Measurements from ENCODE around the gene SLC38A10. TPM values are rescaled to one million over a fixed set of nuclear protein-coding genes. Genes with fewer than 3 reads are reported as not detected.

Gene SLC38A10
- total RNA-seq, 4 donors from 2014 or later, result 37.8 to 49.8 (median 45.3) TPM

GRCh38 chr17:81286491-81287145, 8.5 kb downstream of the SLC38A10 start:
- Histone ChIP-seq H3K4me3 (no peak overlapping the region), H3K9me3 (no peaks in the 10 kb centered on the region), H3K27me3 (no peaks in the 10 kb centered on the region), H3K27ac (peak overlapping the region; percentile 44 to 83 (median 66)), H3K4me1 (peaks cover 13 to 55% (median 23%) of the 10 kb centered on the region in 3 donors), H3K36me3 (peaks cover 14 to 78% (median 21%) of the 10 kb centered on the region in 3 donors)
- 90 to 97% methylated on average over 5 to 6 of the region's 23 CpGs for WGBS, 2 donors
- no peak for TF ChIP-seq POLR2A (IDR thresholded peaks at IDR 0.05)
- intact Hi-C loops (cut with DNase I), result no loop called here
- no peak for DNase-seq

GRCh38 chr17:81285894-81286293, 9.2 kb downstream of the SLC38A10 start:
- 66 to 95% methylated on average over 4 to 7 of the region's 12 CpGs for WGBS, 2 donors
- TF ChIP-seq, protein P1, sequence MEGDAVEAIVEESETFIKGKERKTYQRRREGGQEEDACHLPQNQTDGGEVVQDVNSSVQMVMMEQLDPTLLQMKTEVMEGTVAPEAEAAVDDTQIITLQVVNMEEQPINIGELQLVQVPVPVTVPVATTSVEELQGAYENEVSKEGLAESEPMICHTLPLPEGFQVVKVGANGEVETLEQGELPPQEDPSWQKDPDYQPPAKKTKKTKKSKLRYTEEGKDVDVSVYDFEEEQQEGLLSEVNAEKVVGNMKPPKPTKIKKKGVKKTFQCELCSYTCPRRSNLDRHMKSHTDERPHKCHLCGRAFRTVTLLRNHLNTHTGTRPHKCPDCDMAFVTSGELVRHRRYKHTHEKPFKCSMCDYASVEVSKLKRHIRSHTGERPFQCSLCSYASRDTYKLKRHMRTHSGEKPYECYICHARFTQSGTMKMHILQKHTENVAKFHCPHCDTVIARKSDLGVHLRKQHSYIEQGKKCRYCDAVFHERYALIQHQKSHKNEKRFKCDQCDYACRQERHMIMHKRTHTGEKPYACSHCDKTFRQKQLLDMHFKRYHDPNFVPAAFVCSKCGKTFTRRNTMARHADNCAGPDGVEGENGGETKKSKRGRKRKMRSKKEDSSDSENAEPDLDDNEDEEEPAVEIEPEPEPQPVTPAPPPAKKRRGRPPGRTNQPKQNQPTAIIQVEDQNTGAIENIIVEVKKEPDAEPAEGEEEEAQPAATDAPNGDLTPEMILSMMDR (IDR thresholded peaks at IDR 0.05), result no peak
- TF ChIP-seq POLR2A (IDR thresholded peaks at IDR 0.05), result no peak
- intact Hi-C loops (cut with DNase I), result no loop called here
- Histone ChIP-seq H3K36me3 (peaks cover 14 to 84% (median 21%) of the 10 kb centered on the region in 3 donors), H3K9me3 (no peaks in the 10 kb centered on the region), H3K27me3 (no peaks in the 10 kb centered on the region), H3K27ac (peak overlapping the region; percentile 44 to 83 (median 66)), H3K4me3 (peak overlapping the region in 2 of 4 donors; percentile 41 to 56), H3K4me1 (peaks cover 13 to 51% (median 20%) of the 10 kb centered on the region in 3 donors)
- no peak for DNase-seq

DNA sequence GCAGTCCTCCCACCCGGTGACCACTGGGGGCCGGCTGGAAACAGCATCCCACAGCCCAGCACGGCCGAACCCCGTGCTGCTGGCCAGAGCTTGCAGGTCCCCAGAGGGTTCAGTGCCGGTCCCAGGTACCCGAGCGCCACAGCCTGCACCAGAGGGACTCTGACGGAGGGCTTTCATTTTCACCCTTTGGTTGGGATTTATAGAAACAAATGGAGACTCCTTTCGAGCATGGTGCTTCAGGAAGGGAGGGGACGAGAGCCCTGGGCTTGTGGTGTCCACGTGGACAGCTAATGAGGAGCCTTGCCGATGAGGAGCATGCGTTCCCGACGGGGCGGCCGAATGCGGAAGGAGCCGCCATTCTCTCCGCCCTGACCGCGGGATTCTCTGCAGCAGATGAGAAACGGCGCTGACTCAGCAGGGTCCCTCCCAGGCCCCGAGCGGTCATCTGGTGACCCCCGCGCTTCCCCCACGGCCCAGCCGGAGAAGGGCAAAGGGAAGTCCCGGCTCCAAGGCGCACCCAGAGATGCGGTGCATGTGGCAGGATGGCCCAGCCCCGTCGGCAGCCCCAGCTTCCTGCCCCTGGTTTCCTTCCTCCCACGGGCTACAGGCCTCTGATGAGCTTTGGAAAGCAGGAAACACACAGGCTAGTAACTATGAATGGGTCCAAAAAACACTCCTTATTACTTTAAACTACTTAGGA, 9.8 kb downstream of the SLC38A10 start:
- 32 to 75% methylated on average over 12 to 15 of the region's 37 CpGs for WGBS, 2 donors
- H3K4me3 ChIP-seq, result peak overlapping the region; percentile 15 to 56 (median 38)

DNA sequence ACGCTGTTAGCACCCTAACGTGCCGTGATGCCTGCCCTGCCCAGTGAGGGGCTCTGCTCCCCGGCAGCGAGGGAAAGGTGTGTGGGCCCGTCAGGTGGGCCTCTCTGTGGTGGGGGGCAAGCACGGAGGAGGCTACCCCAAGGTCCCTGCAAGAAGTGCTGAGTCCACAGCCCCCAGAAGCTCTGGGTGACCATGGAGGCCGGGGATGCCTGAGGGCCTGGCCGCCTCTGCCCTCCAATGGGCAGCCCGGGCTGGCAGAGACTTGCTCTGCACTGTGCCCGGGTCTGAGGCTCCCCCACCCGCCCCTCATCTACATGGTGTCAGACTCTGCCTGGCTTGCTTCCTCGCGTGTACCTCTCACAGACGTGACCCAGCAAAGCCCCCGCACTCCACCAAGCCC, 12.2 kb downstream of the SLC38A10 start:
- Histone ChIP-seq H3K4me1 (peaks cover 8 to 44% (median 16%) of the 10 kb centered on the region in 3 donors), H3K27ac (no peak overlapping the region), H3K36me3 (peaks cover 14 to 85% (median 22%) of the 10 kb centered on the region in 3 donors), H3K27me3 (no peaks in the 10 kb centered on the region), H3K4me3 (no peak overlapping the region), H3K9me3 (no peaks in the 10 kb centered on the region)
- no peak for DNase-seq
- 85% methylated on average over 4 of the region's 16 CpGs; no CpG with 5 or more reads in 1 of the 2 donors for WGBS, 2 donors
- intact Hi-C loops (cut with DNase I), result no loop called here
- TF ChIP-seq, protein P1 (IDR thresholded peaks at IDR 0.05), result no peak
- no peak for TF ChIP-seq POLR2A (IDR thresholded peaks at IDR 0.05)

More for the DNA sequence above, 9.8 kb downstream of the SLC38A10 start:
- Histone ChIP-seq H3K27ac (peak overlapping the region; percentile 44 to 83 (median 66)), H3K27me3 (no peaks in the 10 kb centered on the region), H3K9me3 (no peaks in the 10 kb centered on the region), H3K36me3 (peaks cover 14 to 84% (median 21%) of the 10 kb centered on the region in 3 donors), H3K4me1 (peaks cover 13 to 51% (median 20%) of the 10 kb centered on the region in 3 donors)
- DNase-seq, result no peak
- TF ChIP-seq, protein P1 (IDR thresholded peaks at IDR 0.05), result no peak
- TF ChIP-seq POLR2A (IDR thresholded peaks at IDR 0.05), result no peak
- intact Hi-C loops (cut with DNase I), result no loop called here

DNA sequence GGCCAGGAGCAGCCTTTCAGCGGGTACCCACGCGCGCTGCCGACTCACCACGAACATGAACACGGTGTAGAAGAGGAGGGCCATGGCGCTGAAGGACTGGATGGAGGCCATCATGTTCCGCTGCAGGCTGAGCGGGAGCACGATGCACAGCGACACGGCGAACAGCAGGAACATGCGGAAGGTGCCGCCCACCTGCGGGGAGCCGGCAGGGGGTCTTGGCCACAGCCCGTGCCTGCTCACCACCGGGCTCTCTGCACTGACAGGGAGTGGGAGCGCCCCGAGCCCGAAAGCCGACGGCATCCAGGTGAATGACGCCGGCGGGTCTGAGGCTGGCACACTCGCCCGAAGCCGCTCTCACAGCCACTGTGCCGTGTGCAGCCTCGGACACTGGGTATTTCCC, 13.0 kb downstream of the SLC38A10 start:
- no peak for TF ChIP-seq POLR2A (IDR thresholded peaks at IDR 0.05)
- TF ChIP-seq, protein P1 (IDR thresholded peaks at IDR 0.05), result no peak
- no peak overlapping the region for H3K4me3 ChIP-seq
- H3K36me3 ChIP-seq, result peaks cover 14 to 84% (median 22%) of the 10 kb centered on the region in 3 donors
- peaks cover 15 to 44% (median 19%) of the 10 kb centered on the region in 3 donors for H3K4me1 ChIP-seq
- H3K27me3 ChIP-seq, result no peaks in the 10 kb centered on the region
- no peaks in the 10 kb centered on the region for H3K9me3 ChIP-seq
- 90% methylated on average over 20 of the region's 33 CpGs; no CpG with 5 or more reads in 1 of the 2 donors for WGBS, 2 donors
- H3K27ac ChIP-seq, result no peak overlapping the region
- intact Hi-C loops (cut with DNase I), result no loop called here
- DNase-seq, result no peak
